ENCODE measurements around the gene GABRR1. TPM values are rescaled to one million over a fixed set of nuclear protein-coding genes. Genes with fewer than 3 reads are reported as not detected.

Gene GABRR1
- total RNA-seq, 2 donors from 2014 or later: not detected

- Mint-ChIP-seq H3K9me3 (no peaks in the 10 kb centered on the region), H3K36me3 (no peaks in the 10 kb centered on the region), H3K27me3 (peaks cover 0 to 6% of the 10 kb centered on the region in 2 donors), H3K4me1 (ENCODE audit: low read depth in 2 of 2) (no peaks in the 10 kb centered on the region), H3K4me3 (no peak overlapping the region), H3K27ac (no peak overlapping the region)
- DNase-seq (ENCODE audit: low spot score) (no peak), ATAC-seq (no peak)
Observed at GRCh38 chr6:89204096-89204495, 13.1 kb downstream of the GABRR1 start.

DNA sequence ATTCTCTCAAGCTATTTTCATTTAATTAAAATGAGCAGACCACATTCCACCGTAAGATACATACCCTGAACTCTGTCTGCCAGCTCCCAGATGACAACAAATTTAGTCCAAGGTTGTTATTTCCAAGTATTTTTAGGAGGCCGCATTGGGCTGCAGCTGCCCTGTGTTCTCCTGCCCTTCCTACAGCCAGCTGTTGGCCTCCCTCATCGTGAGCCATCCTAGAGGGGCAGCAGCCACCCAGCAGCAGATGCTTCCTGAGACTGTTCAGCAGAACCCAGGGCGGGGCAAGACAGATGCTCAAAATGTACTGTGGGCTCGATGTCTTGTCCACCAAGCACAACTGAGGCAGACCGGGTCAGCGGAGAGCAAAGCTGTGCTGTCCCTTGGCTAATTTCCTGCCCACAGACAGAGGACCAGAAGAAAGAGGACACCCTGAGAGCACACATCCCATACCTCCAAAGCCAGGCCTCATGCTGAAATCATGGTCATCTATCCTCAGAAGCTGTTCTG, 16.4 kb downstream of the GABRR1 start:
- H3K36me3 Mint-ChIP-seq: no peaks in the 10 kb centered on the region
- no peak overlapping the region for H3K4me3 Mint-ChIP-seq
- H3K9me3 Mint-ChIP-seq: no peaks in the 10 kb centered on the region
- DNase-seq (ENCODE audit: low spot score) (no peak), ATAC-seq (no peak)
- H3K27ac Mint-ChIP-seq: no peak overlapping the region
- no peaks in the 10 kb centered on the region for H3K27me3 Mint-ChIP-seq
- H3K4me1 Mint-ChIP-seq (ENCODE audit: low read depth in 2 of 2): no peaks in the 10 kb centered on the region

- no peak overlapping the region for H3K4me3 Mint-ChIP-seq
- H3K36me3 Mint-ChIP-seq: peaks cover 6% of the 10 kb centered on the region
- no peaks in the 10 kb centered on the region for H3K4me1 Mint-ChIP-seq (ENCODE audit: low read depth in 2 of 2)
- H3K9me3 Mint-ChIP-seq: peaks cover 4% of the 10 kb centered on the region
- ATAC-seq: no peak
- peaks cover 0 to 4% of the 10 kb centered on the region in 2 donors for H3K27me3 Mint-ChIP-seq
- no peak for DNase-seq (ENCODE audit: low spot score)
- no peak overlapping the region for H3K27ac Mint-ChIP-seq
Observed at GRCh38 chr6:89199579-89199978, 17.6 kb downstream of the GABRR1 start.

DNA sequence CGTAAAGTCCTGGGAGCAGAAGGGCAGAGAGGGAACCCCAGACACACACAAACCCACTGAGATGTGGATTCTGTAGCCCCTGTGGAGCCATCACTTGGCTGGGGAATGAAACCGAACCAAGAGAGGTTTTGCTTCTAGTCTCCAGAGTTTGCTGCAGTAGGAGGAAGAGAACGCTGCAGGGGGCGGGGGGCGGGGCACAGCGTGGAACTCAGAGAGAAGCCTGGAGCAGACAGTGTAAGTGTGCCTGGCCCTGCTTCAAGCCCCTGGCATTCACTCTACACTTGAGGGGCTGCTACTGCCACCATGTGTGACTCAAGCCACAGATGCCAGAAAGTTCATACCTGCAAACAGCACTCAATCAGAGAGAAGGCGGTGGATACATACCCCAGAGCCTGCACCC, 18.9 kb downstream of the GABRR1 start:
- Mint-ChIP-seq H3K27ac (no peak overlapping the region), H3K4me3 (no peak overlapping the region), H3K4me1 (ENCODE audit: low read depth in 2 of 2) (no peaks in the 10 kb centered on the region), H3K27me3 (peaks cover 0 to 8% of the 10 kb centered on the region in 2 donors), H3K36me3 (peaks cover 12% of the 10 kb centered on the region), H3K9me3 (peaks cover 6% of the 10 kb centered on the region)
- no peak for ATAC-seq
- no peak for DNase-seq (ENCODE audit: low spot score)

DNA sequence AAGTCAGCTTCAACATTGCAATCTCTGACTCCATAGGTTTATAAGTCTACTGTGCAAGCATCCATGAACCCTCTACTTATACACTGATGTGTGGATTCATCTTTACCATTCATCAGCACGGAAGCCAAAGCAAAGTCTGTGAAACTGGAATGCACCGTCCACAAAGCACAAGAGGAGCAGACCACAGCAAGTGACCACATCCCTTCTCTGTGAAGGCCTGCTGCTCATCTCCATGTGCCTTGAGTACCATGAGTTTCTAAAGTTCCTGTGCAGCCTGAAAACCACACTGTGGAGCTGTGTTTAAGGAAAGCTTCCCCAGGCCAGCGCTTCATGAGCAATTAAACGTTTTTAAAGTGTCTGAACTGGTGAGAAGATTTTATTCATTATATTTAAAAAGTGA, 20.0 kb downstream of the GABRR1 start:
- H3K9me3 Mint-ChIP-seq: peaks cover 6% of the 10 kb centered on the region

GRCh38 chr6:89194559-89194958, 22.6 kb downstream of the GABRR1 start:
- no peak for DNase-seq (ENCODE audit: low spot score)
- Mint-ChIP-seq H3K27ac (no peak overlapping the region), H3K27me3 (peaks cover 2 to 8% of the 10 kb centered on the region in 2 donors), H3K9me3 (peaks cover 6% of the 10 kb centered on the region), H3K36me3 (peaks cover 12% of the 10 kb centered on the region), H3K4me3 (no peak overlapping the region), H3K4me1 (ENCODE audit: low read depth in 2 of 2) (no peaks in the 10 kb centered on the region)
- ATAC-seq: no peak

More for the DNA sequence above, 20.0 kb downstream of the GABRR1 start:
- Mint-ChIP-seq H3K27ac (no peak overlapping the region), H3K4me3 (no peak overlapping the region), H3K36me3 (peaks cover 12% of the 10 kb centered on the region), H3K4me1 (ENCODE audit: low read depth in 2 of 2) (no peaks in the 10 kb centered on the region), H3K27me3 (peaks cover 0 to 8% of the 10 kb centered on the region in 2 donors)
- no peak for DNase-seq (ENCODE audit: low spot score)
- ATAC-seq: no peak

DNA sequence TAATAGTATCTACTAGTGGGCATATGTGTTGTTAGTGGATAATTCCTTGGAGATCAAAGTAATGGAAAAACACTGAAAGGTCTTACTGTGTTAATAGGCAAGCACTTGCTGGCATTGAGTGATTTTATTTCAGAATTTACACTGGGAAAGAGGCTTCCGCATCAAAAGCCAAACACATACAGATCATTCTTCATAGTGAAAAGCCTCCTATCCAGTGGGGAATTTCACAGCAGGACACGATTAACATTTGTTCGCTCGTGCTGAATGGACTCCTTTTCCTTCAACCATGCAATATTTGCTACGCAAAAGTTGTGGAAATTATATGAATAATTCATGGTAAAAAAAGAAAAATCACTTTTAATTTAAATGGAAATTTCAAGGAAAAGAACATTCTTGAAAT, 26.4 kb downstream of the GABRR1 start:
- ATAC-seq: no peak
- Mint-ChIP-seq H3K4me1 (ENCODE audit: low read depth in 2 of 2) (no peaks in the 10 kb centered on the region), H3K9me3 (peaks cover 6% of the 10 kb centered on the region), H3K4me3 (no peak overlapping the region), H3K27ac (no peak overlapping the region), H3K27me3 (peaks cover 5 to 14% of the 10 kb centered on the region in 2 donors), H3K36me3 (peaks cover 12% of the 10 kb centered on the region)
- DNase-seq (ENCODE audit: low spot score): no peak

DNA sequence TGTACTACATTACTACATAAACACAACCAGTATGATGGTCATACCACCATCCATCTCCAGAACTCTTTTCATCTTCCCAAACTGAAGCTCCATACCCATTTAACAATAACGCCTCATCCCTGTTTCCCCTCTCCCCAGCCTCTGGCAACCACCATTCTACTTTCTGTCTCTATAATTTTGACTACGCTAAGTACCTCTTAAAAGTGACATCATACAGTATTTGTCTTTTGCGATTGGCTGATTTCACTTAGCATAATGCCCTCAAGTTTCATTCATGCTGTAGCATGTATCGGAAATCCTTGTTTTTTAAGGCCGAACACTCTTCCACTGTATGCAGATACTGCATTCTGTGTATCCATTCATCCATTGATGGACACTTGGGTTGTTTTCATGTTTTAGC, 29.7 kb downstream of the GABRR1 start:
- H3K36me3 Mint-ChIP-seq: no peaks in the 10 kb centered on the region
- peaks cover 14 to 15% of the 10 kb centered on the region in 2 donors for H3K27me3 Mint-ChIP-seq
- no peaks in the 10 kb centered on the region for H3K4me1 Mint-ChIP-seq (ENCODE audit: low read depth in 2 of 2)
- H3K27ac Mint-ChIP-seq: no peak overlapping the region
- H3K9me3 Mint-ChIP-seq: no peaks in the 10 kb centered on the region
- DNase-seq (ENCODE audit: low spot score): no peak
- H3K4me3 Mint-ChIP-seq: no peak overlapping the region
- no peak for ATAC-seq

GRCh38 chr6:89186762-89187161, 30.4 kb downstream of the GABRR1 start:
- Mint-ChIP-seq H3K9me3 (no peaks in the 10 kb centered on the region), H3K36me3 (no peaks in the 10 kb centered on the region), H3K27ac (no peak overlapping the region), H3K4me3 (no peak overlapping the region), H3K27me3 (peaks cover 14 to 15% of the 10 kb centered on the region in 2 donors), H3K4me1 (ENCODE audit: low read depth in 2 of 2) (no peaks in the 10 kb centered on the region)
- ATAC-seq: peak in 1 of 2 donors; percentile 48
- DNase-seq (ENCODE audit: low spot score): no peak

- ATAC-seq (no peak), DNase-seq (ENCODE audit: low spot score) (no peak)
- no peak overlapping the region for H3K27ac Mint-ChIP-seq
- H3K36me3 Mint-ChIP-seq: no peaks in the 10 kb centered on the region
- H3K4me3 Mint-ChIP-seq: no peak overlapping the region
- H3K27me3 Mint-ChIP-seq: peaks cover 15 to 17% of the 10 kb centered on the region in 2 donors
- no peaks in the 10 kb centered on the region for H3K9me3 Mint-ChIP-seq
- H3K4me1 Mint-ChIP-seq (ENCODE audit: low read depth in 2 of 2): no peaks in the 10 kb centered on the region
Observed at GRCh38 chr6:89184344-89184743, 32.8 kb downstream of the GABRR1 start.

DNA sequence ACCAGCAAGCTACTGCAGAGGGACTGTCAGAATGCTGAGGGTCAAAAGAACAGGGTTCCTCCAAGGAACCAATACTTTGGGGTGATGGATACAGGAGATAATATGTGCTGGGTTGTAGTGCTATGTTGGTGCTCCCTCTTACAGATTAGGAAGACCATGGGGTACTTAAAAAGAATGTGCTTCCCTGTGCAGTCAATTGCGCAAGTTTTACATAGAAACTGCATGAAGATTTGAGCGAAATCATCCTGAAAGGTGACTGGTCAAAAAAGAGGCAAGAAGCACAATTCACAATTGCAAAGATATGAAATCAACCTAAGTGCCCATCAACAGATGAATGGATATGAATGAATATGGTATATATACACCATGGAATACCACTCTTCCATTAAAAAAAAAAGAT, 33.9 kb downstream of the GABRR1 start:
- H3K4me3 Mint-ChIP-seq: no peak overlapping the region
- ATAC-seq (no peak), DNase-seq (ENCODE audit: low spot score) (no peak)
- H3K27ac Mint-ChIP-seq: no peak overlapping the region
- no peaks in the 10 kb centered on the region for H3K9me3 Mint-ChIP-seq
- no peaks in the 10 kb centered on the region for H3K4me1 Mint-ChIP-seq (ENCODE audit: low read depth in 2 of 2)
- H3K36me3 Mint-ChIP-seq: no peaks in the 10 kb centered on the region
- H3K27me3 Mint-ChIP-seq: peaks cover 15 to 17% of the 10 kb centered on the region in 2 donors

DNA sequence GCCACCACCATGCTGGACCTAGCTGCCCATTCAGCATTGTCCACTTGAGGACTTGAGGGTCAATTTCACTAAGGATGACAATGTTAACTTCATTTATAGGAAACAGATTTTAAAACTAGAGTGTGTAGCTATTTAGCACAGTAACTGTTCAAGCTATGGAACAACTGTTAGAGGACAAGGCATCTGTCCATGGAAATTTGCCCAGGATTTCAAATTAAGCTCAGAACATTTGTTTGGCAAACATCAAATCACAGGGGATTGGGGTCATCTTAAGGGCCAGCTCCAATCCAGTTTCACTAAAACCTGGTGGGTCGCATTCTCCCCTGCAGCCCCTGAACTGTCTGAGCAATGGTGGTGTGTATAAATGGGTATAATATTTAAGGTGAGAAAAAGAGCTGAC, 36.2 kb downstream of the GABRR1 start:
- ATAC-seq (no peak), DNase-seq (ENCODE audit: low spot score) (no peak)
- H3K27ac Mint-ChIP-seq: no peak overlapping the region
- H3K36me3 Mint-ChIP-seq: no peaks in the 10 kb centered on the region
- no peak overlapping the region for H3K4me3 Mint-ChIP-seq
- no peaks in the 10 kb centered on the region for H3K4me1 Mint-ChIP-seq (ENCODE audit: low read depth in 2 of 2)
- H3K27me3 Mint-ChIP-seq: peaks cover 9 to 14% of the 10 kb centered on the region in 2 donors
- no peaks in the 10 kb centered on the region for H3K9me3 Mint-ChIP-seq

DNA sequence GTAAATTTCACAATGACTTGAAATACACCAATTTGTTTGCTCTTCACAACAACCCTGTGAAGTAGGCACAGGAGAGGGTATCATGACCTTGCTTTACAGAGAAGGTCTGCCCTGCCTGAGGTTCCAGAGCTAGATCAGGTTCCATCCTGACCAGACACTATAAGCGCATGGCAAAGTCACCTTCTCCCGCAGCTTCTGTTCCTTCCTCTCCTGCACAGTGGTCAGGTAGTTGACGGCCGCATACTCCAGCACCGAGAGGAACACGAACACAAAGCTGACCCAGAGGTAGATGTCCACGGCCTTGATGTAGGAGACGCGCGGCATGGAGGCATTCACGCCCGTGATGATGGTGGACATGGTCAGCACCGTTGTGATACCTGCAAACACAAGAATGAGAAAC, 37.0 kb downstream of the GABRR1 start:
- Mint-ChIP-seq H3K27ac (no peak overlapping the region), H3K36me3 (no peaks in the 10 kb centered on the region), H3K9me3 (no peaks in the 10 kb centered on the region), H3K4me3 (no peak overlapping the region), H3K4me1 (ENCODE audit: low read depth in 2 of 2) (no peaks in the 10 kb centered on the region), H3K27me3 (peaks cover 9 to 14% of the 10 kb centered on the region in 2 donors)
- DNase-seq (ENCODE audit: low spot score) (no peak), ATAC-seq (peak; percentile 33 to 52)

GRCh38 chr6:89173634-89174033, 43.5 kb downstream of the GABRR1 start:
- DNase-seq (ENCODE audit: low spot score): no peak
- Mint-ChIP-seq H3K27me3 (no peaks in the 10 kb centered on the region), H3K27ac (no peak overlapping the region), H3K9me3 (no peaks in the 10 kb centered on the region), H3K4me3 (no peak overlapping the region), H3K4me1 (ENCODE audit: low read depth in 2 of 2) (no peaks in the 10 kb centered on the region), H3K36me3 (no peaks in the 10 kb centered on the region)
- ATAC-seq: no peak

DNA sequence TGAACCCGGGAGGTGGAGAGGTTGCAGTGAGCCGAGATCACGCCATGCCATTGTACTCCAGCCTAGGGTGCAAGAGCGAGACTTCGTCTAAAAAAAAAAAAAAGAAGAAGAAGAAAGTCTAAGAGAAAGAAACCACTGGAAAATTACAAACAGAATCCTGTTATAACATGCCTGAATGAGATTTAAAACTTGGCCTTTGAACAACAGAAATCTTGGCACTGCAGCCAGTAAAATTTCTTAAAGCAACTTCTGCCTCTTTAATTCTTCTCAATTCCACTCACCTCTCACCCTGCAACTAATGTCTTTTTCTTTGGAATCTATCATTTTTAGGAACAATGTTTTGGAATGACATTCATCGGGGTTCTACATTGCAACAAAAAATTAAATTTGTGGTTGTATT, 45.0 kb downstream of the GABRR1 start:
- Mint-ChIP-seq H3K36me3 (no peaks in the 10 kb centered on the region), H3K4me1 (ENCODE audit: low read depth in 2 of 2) (no peaks in the 10 kb centered on the region), H3K27ac (no peak overlapping the region), H3K4me3 (no peak overlapping the region), H3K27me3 (no peaks in the 10 kb centered on the region), H3K9me3 (no peaks in the 10 kb centered on the region)
- ATAC-seq: no peak
- DNase-seq (ENCODE audit: low spot score): no peak
